GM21825 (cell line): ENCODE results near the gene ADAMTS17.

Experiments used
- ATAC-seq: cut with Tn5 transposase; IDR thresholded peaks from one replicate; pipeline ENCODE4 v1.9.1; 2021; ENCODE audit warnings: mild to moderate bottlenecking, moderate library complexity; ENCODE audit not compliant: unreplicated experiment

The ADAMTS17 gene

DNA sequence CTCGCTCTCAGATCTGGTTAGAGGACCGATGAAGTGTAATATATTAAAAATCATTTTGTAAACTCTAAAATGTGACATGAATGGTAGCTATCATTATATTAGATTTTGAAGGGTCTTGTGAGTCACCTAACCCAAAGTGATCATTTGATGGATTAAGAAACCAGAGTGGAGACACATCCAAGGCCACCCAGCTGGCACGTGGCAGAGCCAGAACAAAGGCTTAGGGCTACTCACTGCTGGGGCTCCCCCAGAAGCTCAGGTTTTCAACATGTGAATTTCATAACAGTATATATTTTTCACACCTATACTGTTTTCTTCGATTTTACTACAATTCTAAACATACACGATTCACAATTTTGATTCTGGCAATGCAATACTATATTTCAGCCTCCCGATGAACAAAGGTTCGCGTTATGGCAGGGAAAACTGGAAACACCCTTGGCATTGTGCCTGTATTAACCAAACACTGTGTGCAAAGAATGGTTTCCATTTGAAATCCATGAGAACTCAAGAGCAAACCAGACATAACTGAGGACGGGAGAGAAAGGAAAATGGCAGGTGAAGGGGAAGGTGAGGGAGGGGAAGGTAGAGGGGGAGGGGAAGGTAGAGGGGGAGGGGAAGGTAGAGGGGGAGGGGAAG lies 88.9 kb downstream of the ADAMTS17 start:
- no peak for ATAC-seq

DNA sequence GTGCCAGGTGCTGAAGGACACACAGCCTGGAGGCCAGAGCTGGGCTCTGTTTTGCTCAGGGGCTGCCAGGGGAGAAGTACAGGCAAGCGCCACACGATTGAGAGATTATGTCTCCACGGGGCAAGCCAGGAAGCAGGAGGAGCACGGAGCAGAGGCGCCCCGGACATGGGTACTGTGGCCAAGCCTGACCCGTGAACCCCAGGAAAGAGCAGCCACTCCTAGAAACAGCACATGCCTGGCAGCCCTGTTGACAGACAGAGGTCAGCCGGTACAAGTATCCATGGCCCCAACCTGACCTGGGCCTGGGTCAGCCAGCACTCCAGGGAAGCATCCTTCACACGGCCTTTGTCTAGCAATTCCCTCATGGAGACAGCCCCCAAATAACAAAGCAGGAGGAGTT lies 89.4 kb downstream of the ADAMTS17 start:
- no peak for ATAC-seq

DNA sequence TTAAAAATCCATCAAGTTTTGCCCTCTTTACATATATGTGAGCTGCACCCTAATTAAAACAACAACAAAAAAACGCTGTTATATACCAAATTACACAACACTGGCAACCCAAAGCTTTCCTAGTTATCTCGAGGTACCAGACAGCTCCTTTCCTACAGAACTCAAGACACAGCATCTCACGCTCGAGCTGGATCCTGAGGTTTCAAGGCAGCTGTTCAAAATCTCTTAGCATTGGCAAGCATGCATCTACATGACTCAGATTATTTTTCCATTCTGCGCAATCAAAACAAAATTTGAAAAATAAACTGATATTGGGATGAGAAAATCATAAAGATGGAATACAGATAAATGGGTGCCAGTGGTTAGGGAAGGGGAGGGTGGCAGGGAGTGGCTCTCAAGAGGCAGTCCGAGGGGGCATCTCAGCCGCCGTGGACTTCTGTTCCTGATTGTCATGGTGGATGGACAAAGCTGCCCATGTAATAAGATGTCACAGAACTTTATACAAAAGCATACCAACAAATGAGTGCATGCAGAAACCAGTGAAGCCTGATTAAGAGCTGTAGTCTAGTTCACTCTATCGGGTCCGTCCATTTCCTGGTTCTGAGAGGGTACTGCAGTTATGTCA lies 91.5 kb downstream of the ADAMTS17 start:
- no peak for ATAC-seq

DNA sequence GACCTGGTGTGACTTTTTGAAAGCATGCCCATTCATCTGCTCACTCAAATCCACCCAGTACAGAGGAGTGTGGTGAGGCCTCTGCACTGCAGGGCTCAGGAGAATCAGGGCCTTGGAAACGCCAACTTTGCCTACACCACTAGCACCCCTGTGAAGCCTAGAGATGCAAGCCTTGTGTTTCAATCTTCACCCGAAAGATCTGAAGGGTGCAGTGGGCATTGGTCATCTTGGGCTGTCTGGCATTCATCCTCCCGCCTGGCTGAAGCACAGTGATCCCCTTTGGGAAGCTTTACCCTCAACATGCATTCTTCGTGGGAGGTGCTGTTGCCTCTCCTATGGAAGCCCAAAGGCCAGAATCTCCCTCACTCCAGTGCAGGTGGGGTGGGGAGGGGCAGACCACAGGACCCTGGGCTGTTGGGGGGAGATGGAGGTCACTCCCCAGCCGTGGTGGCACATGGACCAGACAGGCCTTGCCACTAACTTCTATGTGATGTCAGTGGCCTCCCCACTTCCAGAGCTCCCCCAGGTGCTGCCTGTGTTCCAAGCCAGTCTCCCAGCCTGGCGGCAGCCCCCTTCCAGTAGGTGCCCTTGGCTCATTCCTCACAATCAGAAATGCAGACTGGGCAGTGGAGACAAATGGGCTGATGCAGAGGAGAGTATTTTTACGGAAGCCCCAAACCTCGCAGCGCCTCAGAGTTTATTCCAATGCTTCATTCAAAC lies 92.5 kb downstream of the ADAMTS17 start:
- no peak for ATAC-seq

DNA sequence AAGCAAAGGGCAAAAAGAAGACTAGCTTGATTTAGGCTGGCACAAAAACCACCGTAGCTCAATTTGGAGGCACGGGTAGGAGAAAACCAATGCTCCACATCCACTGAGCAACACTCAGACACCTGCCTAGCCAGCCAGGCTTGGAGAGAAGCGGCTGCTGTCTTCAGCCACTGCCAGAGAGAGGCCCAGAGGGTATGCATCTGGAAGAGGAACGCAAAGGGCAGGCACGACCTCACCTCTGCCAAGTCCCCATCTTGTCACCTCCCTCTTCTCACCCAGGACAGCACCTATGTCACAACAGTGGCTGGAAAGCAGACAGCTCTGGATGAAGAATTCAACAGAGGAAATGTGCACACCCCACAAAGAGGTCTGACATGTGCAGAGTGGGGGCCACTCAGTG lies 93.5 kb downstream of the ADAMTS17 start:
- ATAC-seq: no peak

DNA sequence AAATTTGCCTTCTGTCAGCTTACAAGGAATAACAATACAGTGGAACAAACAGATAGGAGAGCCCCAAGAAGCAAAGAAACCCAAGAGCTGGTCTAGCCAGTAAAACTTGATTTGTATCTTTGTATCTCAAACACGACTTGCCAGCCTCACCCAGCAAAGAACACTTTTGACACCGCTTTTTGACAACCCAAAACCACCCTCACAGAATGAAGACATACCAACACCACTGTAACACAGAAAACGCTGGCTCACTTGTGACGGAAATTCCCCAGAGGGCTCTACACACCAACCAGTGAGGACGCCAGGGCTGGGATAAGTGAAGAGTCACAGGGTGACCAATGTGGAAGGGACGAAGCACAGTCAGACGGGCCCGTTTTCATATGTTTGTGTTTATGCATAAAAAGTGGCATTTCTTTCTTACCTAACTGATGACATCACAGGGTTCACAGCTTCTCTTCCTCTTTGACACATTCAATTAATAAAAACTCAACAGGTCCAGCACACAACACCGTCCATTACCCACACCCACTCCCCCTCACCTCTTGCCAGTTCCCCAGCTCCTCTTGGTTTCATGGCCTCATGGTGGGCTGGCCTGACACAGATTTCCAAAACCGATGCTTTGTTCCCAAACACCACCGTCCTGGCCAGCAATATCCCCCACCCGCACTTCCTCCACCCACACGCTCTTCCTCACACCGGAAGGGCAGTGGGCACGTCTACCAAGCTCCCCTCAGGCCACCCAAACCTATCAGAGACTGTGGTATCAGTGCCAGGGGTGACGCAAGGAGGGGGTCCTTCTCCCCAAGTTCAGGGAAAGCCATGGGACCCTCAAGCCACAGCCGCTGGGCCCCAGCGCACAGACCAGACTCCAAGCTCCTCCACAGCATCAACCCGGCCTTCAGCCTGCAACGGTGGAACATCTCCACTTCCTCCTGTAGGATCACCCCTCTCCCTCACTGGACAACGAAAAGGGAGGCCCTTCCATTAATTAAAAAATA lies 94.2 kb downstream of the ADAMTS17 start:
- ATAC-seq: no peak

DNA sequence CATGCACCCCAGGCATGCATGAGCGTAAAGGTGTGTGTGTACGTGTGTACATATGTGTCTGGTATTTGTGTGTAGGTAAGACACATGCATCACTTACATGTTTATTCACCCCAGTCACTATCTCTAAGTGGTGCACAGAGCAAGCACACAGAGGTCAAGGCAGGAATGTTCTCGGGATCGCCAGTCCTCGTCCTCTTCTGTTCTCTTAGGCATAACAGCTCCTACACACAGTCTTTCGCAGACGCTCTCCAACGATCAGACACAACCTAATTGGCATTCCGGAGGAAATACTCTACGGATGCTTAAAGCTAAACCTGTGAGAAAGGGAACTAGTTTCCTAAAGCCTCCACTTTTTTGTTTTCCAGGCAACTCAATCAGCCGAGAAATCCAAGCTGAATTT lies 95.9 kb downstream of the ADAMTS17 start:
- no peak for ATAC-seq

DNA sequence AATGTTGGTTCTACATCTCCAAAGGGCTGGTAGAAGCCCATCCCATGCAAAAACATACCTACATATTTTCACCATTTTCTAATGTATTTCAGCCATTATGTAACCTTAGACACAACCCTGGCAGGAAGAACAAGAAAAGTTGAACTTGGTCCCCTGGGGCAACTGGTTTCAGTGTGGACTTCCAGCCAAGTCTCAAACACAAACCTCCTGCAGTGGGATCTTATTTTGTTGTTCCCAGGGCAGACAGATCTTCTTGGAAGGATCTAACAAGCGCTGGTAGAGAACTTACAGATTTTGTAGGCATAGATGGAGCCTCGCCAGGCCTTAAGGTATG lies 96.3 kb downstream of the ADAMTS17 start:
- no peak for ATAC-seq

DNA sequence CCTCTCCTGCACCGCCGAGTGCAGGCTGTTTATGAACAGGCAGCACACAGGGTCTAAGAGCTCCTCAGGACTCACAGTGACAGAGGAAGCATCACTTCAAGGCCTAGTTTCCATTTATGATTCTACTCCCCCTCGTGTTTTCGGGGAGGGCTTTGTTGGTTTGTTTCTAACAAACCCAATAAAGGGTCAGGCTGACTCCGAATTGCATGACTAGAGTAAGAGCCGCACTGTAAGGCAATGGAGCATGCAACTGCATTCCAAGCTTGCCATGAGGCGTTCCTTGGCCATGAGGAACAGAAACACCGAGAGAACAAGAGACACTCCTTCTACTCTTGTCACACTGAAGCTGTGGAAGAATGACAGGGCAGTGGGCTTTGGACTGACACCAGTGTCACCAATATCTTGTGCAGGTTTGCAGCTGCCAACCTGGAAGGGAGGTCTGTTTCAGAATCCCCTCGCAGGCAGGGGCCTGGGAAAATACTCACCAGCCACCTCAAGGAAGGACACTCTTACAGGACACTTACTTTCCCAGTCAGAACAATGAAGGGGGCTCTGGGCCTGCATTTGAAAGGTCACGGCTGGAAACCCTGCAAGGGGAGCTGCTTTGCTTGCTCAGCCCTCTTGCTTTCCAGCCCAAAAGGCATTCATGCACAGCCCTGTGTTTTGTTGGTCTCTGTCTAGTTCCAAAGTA lies 96.8 kb downstream of the ADAMTS17 start:
- ATAC-seq: no peak

DNA sequence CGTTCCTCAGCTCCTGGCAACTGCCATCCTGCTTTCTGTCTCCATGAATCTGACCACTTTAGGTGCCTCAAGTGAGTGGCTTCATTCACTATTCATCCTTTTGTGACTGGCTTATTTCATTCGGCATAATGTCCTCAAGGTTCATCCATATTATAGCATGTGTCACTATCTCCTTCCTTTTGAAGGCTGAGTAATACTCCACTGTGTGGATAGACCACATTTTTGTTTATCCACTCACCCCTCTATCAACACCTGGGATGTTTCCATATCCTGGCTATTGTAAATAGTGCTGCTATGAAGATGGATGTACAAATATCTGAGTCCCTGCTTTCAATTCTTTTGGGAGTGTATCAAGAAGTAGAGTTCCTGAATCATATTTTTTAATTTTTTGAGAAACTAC lies 98.8 kb downstream of the ADAMTS17 start:
- ATAC-seq: no peak

DNA sequence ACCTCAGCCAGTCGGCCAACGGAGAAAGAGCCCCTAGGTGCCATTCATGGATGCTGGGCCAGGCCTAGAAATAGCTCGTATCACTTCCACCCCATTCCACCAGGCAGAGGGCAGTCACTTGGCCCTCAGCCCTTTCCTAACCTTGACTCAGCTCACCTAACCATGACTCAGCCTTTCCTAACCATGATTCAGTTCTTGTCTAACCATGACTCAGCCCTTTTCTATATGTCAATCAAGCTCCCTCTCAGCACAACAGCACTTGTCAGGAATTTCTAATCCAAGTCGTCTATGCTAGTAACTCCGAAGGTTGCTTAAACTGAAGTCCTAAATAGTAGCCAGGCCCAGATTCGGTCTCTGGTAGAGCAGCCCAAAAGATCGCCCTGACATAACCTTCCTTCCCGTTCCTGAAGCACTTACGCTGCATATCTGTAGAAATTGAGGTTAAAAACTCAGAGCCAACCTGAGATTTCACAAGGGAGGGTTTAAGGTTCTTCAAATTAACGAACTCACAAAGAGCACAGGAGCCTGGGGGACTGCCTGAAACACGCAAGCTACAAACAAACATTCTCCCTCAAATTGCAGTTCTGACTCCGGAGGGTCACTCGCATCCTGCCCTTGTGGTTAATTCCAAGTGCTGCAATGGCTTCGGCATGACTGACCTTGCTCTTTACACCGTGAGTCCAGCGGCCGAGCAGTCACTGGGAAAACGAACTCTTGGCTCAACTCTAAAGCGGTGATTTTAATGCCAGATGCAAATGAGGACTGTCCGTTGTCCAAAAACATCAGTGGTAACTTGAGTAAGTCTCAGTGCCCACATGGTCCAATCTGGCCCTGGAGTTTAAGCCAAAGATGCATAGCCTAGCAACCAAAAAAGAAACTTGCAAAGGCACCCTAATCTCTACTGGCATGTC lies 99.9 kb downstream of the ADAMTS17 start:
- no peak for ATAC-seq

DNA sequence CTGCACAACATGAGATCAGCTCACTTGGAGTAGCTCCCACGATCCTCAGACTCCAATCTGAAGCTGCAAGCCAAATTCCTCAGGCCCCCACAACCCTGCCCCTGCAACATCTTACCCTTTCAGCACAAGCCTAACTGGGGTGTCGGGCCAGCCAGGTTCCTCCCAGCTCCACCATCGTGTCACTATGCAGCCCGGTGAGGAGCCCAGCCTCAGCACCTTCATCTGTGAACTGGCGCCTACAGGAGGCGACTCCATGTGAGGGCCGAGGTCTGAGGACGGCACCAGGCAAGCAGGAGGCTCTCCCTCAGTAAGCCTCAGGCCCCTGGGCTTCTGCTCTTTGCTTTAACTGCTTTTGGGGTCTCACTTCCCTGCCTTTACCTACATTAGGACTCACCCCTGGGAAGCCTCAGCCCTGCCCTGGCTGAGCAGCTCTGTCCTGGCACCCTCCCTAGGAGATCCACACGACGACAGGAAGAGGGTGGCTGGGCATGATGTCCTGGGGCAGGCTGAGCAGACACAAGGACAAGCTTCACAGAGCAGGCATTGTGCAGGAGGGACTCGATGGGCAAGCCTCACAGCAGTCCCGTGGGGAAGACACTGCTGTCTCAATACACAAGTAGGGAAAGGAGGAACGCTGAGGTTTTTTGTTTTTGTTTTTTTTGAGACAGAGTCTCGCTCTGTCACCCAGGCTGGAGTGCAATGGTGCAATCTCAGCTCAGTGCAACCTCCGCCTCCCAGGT lies 104.6 kb downstream of the ADAMTS17 start:
- no peak for ATAC-seq

DNA sequence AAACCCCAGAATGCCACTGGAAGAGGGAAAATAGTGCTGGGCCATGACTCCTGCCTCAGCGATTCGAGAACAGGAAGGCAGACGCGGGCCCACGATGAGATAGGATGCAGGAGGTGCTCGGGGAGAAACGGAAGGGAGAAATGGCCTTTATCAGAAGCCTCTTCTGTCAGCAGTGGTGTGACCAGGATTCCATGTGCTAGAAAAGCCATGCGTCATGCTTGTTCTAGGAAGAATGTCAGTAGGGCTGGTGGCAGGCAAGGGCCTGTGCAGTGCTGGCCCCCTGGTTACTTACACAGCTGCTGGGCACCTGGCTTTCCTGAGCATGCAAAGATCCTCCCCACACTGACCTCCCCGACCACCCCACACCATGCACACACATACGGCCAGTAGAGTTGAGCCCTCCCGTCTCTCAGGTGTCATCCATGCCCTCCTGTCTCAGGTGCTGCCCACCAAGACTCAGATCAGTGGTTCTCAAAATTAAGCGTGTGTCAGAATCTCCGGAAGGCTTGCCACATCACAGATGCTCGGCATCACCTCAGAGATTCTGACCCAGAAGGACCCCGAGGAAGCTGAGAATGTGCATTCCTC lies 106.7 kb downstream of the ADAMTS17 start:
- no peak for ATAC-seq

DNA sequence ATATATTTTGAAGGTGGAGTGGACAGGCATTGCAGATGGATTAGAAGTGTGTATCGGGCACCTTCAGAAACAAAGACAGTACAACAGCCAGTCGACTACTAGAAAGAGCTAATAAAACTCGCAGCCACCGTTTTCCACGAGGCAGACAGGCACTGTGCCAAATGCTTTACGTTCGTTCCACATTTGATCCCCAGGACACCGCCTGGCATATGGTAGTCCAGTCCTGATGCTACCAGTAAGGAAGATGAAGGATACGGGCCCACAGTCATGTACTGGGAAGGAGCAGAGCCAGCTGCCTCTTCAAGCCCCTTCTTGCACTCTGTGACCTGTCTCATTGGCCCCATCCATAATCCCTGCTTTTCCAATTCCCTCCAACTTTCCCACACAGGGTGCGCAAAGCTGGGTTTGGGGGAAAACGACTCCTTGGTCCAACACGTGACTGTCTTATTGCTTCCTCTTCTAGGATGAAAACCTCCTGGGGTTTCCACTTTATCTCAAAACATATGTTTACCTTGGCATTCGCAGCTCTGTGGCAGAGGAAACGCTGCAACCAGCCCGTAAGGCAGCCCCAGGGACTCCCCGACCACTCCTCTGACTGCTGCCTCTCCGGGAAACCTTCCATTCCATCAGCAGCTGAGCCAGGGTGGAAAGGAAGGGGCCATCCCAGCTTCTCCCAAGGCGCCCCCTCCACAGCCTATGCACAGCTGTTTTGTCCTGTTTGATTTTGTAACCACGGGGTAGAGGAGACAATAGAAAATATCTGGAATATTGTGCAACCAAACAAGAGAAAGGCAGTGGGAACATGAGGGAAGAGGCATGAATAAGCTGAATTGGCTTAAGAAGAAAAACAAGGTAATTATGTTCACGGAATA lies 107.4 kb downstream of the ADAMTS17 start:
- ATAC-seq: no peak

DNA sequence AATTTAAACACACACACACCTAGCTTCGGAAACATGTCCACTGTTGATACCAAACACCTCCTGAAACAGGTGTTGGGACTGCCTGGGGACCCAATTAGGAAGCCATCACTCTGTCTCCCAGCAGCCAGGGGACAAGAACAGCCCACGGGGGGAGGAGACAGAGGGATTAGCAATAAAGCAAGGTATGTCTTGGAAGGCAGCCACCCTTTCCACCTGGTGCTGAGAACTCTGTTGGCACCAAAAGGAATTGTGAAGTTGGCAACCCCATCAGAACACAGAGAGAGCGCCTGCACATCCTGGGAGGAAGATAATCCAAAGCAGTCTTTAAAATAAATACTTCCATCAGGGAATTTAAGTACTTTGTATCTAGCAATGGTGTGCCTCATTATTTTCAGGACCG lies 111.0 kb downstream of the ADAMTS17 start:
- no peak for ATAC-seq

DNA sequence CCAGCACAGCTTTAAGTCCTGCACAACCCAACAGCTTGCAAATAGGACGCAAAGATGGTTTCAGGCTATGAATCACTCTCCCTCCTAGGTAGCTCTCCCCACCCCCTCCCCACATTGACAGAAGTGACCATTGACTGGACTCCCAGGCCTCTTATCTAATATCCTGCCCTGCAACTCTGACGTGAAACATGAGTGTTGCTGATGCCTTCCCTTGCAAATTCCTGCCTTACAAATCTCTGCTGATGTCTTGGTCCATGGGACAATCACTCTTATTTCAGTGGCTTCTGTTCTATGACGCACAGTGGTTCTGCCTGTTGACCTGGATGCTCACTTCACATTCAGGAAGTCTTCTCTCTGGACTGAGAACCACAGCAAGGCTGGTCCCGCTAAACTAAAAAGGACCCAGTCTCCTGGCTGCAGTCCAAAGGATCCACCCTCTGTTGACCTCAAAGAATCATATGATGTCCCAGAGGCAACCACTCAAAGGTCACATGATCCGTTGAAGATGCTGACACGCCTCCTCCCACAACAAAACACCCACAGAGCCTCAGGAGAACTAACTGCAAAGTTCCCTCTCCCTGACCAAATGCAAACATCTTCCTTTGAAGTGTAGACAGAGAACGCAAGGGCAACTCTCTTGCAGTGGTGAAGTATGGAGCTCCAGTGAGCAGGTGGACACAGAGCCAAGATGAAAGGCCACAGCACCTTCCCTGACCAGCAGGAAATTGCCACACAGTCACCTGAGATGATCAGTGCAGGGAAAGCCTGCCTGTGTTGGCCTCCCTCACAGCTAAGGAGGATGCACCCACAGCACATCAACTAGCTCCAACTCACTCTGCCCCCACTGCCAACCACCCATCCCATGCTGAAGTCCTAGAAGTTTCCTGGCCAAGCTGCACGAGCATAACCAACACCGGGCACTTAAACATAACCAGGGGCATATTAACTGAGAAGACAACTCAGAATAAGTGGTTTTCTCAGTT lies 112.3 kb downstream of the ADAMTS17 start:
- no peak for ATAC-seq
